T-helper 1 cell (primary cell): ENCODE data around the gene MINDY4.

ENCODE experiments used
- DNase-seq, 5 donors: peaks; one replicate each; pipeline ENCODE4 v3.0.0-alpha.2; 2012 to 2020

Gene MINDY4

DNA sequence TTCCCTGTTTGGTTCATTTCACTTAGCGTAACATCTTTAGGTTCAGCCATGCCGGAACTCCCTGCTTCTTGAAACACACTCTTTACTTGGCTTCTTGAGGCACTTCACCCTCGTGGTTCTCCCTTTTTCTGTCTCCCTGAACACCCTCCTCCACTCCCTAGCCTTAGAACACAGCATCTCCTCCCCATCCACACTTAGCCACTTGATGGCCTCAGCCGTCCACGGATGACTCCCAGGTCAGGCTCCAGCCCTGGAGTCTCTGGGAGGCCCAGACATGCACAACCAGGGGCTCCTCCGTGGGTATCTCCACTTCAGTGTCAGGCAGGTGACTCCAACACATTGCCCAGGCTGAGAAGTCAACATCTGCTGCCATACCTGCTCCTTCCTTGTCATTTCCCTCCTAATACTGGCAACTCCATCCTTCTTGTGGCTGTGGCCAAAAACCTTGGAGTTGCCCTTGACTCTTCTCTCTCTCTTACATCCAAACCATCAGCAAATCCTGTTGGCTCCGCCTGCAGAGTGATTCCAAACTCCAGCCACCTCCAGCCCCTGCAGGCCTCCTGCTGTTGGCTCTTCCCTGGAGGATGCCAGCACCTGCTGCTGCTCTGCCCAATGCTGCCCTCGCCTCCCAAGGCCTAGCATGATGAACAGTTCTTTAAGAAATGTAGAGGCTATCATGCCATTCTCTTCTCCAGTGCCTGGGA is 27.7 kb upstream of the MINDY4 start:
- no peak for DNase-seq

DNA sequence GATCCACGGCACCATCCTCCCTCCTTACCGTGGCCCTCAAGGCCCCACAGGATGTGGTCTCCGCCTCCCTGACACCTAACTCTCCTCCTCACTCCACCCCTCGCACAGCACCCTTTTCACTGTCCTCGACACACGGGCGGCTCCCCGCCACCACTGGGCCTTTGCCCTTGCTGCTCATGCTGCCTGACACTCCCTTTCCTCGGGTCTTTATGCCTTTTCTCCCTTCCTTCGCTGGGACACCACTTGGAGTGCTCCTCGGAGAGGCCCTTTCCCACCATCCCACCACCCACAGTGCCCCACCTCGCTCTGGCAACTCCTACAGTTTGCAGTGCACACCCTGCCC is 27.2 kb upstream of the MINDY4 start:
- no peak for DNase-seq

DNA sequence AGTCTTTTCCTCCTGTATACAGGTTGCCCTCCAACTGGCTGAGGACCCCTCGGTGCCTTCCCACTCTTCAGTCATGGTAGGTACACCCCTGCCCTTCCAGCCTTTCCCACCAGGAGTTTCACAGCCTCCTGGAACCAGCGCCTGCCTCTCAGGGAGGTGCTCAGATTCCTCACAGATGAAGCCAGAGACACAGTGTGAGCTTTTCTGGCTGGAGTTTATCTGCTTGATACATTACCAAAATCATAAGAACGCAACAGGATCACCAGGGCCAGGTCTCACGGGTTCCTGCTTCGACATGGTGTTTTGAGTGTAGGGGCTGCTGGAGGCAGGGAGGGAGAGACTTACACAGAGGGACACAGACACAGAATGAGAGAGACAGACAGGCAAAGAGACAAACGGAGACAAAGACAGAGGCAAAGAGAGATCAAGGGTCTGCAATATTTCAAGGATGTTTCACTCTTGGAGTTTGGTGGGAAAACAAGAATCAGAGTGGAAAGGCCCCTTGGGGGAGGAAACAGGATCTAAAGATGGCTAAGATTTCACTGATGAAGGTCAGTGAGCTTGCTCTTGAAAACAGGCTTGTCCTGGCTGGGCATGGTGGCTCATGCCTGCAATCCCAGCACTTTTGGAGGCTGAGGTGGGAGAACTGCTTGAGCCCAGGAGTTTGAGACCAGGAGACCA is 25.8 kb upstream of the MINDY4 start:
- DNase-seq, result no peak

DNA sequence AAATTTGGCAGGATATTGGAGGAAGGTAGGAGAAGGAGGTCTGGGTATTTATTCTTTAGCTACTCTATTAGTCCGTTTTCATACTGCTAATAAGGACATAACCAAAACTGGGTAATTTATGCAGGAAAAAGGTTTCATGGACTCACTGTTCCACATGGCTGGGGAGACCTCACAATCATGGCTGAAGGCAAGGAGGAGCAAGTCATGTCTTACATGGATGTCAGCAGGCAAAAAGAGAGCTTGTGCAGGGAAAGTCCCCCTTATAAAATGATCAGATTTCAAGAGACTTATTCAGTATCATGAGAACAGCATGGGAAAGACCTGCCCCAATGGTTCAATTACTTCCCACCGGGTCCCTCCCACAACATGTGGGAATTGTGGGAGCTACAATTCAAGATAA is 21.2 kb upstream of the MINDY4 start:
- DNase-seq, result no peak

DNA sequence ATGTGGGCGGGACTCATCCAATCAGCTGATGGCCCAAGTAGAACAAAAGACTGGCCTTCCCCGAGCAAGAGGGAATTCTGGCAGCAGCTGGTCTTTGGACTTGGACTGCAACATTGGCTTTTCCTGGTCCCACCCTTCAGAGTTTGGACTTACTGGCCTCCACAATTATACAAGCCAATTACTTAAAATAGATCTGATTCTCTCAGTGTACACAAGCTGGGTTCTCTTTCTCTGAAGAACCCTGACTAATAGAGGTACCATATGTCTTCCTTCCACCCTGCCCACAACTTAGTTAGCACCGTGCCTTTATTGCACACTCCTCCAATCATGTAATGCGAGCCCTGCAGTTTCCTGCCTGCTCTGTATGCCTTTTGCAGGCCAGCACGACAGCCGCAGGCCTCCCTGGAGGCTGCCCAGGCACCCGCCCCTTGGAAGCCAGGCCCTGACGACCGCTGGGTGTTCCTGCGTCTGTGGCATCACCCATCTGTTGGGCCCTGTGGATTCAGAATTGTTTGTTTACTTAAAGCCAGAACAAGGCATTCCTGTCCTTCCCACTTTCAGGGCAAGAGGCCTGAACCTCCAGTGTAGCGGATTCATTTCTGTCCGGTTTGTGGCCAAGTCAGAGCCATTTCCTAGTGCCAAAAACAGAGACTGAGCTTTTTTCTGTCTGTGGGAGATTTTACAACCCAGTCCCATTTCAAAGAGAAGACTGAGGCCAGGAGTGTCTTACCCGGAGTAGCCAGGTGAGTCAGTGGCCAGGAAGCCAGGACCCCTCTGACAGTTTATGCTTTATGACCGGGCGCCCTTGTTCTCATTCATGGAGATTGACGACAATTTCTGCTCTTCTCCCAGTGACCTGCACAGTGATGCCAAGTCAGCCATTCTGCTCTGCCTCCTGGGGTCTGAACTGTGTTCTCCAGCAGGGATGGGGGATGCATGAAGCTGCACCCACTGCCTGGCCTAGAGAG is 20.2 kb upstream of the MINDY4 start:
- DNase-seq, result no peak

DNA sequence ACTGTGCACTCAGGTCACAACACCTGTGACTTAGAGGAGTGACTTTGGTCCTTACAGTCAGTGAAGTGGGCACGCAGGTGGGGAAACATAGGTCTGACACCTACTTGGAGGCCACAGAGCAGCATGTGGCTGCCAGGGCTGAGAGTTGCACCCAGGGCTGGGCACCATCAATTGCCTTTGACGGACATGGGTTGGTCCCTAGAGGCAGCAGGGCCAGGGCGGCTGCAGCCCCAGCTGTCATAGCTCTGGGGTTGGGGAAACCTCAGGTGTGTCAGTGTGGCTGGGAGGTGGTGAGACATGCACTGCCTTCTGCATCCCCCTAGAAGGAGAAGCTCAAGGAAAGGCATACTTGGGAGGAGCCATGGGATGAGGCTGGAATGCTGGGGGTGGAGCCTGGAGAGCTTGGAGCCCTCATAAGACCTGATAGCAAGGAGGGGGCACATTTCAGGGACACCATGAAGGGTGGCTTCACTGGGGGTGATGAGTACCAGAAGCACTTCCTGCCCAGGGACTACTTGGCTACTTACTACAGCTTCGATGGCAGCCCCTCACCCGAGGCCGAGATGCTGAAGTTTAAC is 19.4 kb upstream of the MINDY4 start, which contains the start of gene INMT:
Gene INMT, plus strand, starts transcription at position 440 of the 578 bp plus-strand sequence. Its CDS starts 16 bp downstream, at position 456.
- no peak for DNase-seq

DNA sequence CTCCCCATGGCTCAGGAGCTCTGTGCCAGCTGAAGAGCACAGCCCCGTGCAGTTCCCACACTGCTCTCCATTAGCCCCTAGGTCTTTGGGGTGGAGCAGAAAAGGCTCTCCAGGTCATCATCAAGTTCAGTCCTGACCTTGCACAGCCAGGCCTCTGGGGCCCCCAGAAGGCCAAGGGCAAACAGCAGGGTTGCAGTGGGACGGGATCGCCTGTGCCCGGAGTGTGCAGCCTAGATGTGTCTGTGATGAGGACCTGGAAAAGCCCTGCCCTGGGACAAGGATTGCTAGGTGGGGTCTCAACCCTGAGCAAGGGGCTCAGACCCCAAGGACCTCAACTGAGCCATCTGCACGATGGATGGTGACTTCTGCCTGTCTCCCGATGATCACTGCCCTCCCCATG is 18.7 kb upstream of the MINDY4 start:
- no peak for DNase-seq

DNA sequence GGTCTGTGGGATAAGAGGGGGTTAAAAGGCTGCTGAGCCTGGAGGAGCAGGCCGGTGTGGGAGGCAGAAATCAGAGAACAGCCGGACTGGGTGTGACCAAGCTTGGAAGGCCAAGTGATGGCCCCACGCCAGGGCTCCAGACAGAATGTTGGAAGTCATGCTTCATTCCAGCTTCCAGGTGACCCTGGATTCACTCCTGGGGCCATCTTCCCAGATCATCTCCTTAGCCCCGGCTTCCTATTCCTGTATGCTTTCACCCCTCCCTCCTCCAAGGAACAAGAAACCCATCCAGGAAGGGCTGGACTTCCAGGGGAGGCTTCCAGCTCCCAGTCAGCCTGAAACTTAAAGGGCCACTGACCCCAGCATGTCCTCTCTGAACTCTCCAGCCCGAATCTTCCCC is 18.2 kb upstream of the MINDY4 start:
- DNase-seq, result no peak

DNA sequence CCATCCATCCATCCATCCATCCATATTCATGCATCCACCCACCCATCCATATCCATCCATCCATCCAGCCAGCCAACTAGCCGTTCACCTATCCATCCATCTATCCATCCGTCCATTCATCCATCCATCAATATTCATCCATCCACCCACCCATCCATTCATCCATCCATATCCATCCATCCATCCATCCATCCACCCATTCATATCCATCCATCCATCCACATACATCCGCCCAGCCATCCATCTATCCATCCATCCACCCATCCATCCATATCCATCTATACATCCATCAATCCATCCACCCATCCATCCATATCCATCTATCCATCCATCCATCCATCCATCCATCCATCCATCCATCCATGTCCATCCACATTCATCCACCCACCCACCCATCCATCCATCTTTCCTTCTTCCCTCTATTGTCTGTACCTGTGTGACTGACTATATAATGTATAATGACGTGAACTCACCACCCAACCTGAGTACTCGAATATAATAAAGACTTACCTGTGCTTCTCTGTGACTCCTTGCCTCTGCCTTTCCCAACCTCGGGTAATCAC is 16.8 kb upstream of the MINDY4 start:
- no peak for DNase-seq

DNA sequence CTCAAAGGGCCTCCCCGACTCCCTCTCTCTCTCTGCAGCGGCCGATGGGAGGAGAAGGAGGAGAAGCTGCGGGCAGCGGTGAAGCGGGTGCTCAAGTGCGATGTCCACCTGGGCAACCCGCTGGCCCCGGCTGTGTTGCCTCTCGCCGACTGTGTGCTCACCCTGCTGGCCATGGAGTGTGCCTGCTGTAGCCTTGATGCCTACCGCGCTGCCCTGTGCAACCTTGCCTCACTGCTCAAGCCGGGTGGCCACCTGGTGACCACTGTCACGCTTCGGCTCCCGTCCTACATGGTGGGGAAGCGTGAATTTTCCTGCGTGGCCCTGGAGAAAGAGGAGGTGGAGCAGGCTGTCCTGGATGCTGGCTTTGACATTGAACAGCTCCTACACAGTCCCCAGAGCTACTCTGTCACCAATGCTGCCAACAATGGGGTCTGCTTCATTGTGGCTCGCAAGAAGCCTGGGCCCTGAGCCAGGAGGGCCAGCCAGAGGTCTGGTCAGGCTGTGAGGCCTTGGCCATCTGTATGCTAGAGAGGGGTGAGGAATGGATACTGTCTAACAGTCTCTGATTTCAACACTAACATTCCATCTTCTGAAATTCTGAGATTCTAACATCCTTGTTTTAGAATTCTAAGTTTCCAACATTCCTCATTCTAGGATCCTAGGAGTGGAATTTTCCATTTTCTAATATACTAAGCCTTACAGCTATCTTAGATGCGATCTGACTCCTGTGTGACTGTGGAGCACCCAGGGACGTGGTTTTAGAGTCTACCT is 15.6 kb upstream of the MINDY4 start:
- no peak for DNase-seq

DNA sequence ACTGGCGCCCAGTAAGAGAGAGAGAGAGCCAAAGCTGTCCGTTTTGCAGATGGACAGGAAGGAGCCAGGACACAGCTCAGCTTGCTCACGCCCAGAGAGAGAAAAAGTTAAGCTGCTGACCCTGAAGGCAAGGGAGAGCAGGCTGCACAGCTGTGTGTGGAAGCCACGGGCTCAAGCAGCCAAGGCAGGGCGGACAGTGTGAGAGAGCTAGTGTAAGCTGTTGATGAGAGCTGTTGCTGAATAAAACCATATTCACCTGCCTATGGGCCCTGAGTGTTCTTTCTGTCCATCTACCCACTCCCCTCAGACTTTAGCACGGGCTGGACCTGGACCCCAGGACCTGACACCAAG is 13.9 kb upstream of the MINDY4 start:
- no peak for DNase-seq

DNA sequence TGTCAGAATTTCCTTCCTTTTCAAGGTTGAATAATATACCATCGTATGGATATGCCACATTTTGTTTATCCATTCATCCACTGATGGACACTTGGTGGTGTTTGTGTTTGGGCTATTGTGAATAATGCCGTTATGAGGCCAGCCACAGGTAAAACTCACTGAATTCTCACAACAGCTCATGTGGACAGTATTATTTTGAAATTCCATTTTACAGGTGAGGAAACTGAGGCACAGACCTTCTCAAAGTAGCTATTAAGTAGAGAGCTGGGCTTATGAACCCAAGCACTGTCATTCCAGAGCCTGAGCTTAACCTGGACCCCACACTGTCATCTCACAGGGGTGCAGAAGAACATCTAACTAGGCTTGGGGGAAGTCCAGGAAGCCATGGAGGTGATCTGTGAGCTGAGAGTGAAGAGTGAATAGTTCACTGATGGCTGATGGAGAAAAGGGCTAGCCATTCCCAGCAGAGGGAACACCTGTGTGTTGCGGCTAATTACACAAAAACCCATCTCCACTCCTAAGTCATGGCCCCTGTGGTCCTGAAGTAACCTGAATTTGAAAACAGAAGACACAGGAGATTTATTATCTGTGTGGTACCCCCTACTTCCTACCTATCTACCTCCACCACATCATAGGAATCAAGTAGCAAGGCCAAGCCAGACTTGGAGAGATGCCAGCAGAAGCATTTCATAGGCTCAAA is 10.6 kb upstream of the MINDY4 start:
- DNase-seq, result no peak

DNA sequence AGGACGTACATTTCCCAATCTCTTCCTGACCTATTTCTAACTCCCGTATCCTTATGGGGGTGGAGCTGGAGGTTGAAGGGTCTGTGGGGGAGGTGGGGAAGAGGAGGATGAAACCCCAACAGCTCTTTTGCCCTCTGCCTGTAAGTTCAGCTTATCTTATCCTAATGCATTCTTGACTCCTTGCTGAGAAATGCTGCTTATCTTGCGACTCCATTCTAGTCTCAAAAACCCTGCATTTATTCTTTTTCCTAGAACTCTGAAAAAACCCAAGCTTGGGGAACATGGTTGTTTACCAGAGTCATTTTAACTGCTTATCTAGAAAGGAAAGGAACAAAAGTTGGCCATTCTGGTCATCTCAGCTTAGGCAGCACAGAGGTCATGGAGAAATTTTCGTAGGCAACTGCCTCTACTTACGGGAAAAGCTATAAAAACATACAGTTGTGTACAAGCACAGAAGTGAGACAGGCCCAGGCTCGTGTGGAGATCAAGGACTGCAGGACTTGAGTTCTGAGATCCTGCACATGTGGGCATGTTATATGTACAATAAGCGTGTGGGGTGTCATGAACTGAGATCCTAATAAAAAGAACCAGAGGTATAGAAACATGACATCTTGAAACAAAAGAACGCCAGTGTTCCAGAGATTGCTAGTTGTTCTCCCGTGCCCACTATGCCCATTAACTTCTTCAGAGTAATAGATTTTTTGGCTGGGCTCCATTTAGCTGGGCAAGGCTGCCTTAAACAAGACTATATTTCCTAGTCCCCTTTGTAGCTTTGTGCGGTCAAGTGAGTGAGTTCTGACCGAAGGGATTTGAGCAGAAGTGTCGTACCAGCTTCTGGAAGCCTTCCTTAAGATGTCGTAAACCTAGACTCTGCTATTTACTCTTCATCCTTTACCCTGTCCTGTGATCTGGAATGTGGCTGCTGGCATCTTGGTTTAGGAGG is 9.7 kb upstream of the MINDY4 start:
- no peak for DNase-seq

DNA sequence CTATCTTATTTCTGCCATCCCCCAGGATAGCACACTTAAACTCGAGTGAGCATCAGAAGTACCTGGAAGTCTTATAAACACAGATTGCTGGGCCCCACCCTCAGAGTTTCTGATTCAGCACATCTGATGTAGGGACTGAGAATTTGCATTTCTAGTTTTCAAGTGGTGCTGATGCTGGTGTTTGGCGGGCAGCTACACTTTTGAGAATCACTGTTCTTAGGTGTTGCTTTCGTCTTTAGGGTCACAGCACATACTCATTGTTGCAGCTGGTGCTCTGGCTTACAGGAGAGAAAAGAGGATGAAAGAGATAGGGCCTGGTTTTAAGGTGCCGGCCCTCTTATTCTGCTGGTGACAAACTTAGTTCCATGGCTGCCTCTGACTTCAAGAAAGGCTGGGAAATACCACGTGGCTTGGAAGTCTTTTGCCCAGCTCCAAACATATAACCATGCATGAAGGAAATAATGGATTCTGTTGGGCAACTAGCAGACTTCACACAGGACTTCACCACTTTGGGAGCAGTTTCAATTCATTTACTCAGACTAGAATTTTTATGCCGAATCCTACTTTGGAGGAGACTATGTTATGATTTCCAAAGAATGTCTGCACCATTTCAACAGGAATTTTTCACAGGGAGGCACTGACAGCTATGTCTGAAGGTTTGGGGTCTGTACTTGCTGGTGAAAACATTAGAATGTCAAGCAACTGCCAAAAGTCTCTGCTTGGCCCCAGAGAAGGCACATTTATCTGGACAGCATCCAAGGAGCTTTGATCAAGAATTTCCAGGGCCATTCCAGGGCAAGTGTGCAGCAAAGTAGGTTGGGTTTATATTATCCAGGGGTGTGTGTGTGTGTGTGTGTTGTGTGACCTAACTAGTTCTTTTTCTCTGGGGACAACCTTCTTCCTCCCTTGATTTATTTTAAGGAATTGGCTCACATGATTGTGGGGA is 6.9 kb upstream of the MINDY4 start:
- DNase-seq, result no peak

DNA sequence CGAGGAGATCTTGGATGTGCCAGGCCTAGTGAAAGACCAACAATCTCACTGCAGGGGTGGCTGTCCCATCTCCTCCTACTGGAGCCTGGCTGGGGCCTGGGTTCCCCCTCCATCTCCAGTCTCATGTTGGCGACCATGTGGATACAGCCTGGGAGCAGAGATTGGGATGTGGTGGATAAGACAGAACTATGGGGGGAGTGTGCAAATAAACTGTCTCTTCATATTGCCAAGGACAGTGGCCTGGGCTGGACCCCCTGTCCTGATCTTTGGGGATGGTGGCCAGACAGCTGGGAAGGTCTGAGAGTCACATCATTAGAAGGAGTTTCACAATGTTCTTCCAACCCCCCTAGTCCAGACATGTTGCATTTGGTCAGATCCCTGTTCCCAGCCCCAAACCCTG is 5.8 kb upstream of the MINDY4 start:
- no peak for DNase-seq

DNA sequence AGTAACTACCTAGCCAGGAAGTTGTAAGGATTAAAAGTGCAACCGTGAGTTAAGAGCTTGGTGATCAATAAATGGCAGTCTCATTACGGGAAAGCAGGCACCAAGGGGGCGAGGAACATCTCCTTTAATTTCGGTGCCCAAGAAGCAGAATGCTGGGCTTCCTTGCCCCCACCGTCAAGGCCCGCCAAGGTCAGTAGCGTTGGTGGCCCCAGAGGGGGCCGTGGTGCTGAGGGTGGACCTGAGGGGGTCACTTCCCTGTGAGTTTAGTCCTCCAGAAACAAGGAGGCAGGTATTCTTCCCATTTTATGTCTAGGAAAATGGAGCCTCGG is 408 bp upstream of the MINDY4 start:
- DNase-seq, result no peak

DNA sequence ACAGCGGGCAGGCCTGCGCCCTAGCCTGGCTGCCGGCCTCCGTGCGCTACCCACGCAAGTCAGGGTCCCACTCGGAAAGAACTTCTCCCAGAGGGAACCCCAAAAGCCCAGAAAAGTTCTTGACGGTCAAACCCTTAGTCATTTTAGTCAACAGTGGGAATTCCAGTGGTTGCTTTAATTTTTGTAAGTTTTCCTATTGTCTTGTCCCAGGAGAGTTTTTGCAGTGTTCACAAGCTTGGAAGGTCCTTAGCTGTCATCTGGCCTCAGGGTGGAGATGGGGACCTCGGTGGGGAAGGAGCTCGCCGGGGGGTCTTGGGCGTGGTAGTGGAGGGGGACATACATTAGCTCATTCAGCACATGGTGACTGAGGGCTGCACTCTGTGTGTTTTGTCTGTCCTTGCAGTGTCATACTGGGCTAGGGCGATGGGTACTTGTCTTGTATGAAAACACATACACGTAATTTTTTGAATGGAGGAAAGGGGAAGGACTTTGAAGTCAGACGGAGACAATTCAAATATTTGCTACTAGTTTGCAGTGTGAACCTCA is 736 bp downstream of the MINDY4 start:
- no peak for DNase-seq

DNA sequence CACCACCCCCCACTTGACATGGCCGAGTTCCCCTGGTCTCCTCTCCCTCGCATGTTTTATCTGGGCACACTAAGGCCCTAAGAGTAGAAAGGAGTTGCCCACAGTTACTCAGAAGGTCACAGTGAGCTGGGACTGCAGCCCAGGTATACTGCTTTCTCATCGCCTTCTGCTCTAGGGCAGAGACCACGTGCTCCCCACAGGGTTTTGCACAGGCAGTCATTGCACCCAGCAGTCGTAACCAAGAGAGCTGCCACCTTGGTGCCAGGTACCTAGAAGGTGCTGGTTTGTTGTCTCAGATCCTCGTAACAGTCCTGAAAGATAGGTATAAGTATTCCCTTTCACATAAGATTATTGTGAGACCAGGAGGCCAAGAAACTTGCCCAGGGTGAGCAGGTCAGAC is 1.8 kb downstream of the MINDY4 start:
- no peak for DNase-seq

DNA sequence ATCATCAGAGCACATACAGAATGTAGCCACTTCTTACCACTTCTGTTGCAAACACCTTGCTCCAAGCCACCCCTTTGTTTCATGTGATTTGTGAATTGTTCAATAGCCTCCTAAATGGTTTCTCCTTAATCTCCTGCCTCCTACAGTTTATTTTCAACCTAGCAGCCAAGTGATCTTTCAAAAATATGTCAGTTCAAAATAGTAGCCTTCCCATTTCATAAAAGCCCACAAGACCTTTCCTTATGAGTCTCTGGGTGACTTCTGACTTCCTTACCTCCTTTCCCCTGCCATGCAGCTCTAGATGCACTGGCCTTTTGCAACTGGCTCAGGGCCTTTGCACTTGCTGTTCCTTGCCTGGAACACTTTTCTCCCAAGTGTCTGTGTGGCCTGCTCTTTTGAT is 4.8 kb downstream of the MINDY4 start:
- DNase-seq, result no peak
